HEK293 (cell line): ENCODE measurements around the gene CPNE5.

Source experiments
- CTCF ChIA-PET: fragments of 350-600 bp; formaldehyde crosslinking; extraction: SDS; loops from one replicate; lab custom pipeline; 2021; ENCODE audit warnings: antibody characterized with exemption; lab: Yijun Ruan, JAX
- POLR2A ChIA-PET: fragments of 300-600 bp; formaldehyde crosslinking; extraction: SDS; loops from one replicate; lab custom pipeline; 2020; ENCODE audit warnings: antibody characterized with exemption, inconsistent platforms; lab: Yijun Ruan, JAX
- H3K27ac ChIP-seq: fragments of 200-500 bp; sonication (Bioruptor generic); 2 replicates; pipeline ENCODE4 v1.5.1; 2014; ENCODE audit warnings: low read depth, low read length, control low read depth, inconsistent platforms; ENCODE audit errors: extremely low read depth
- H3K36me3 ChIP-seq, 2 experiments: fragments of 200-500 bp in 1 of 2; sonication (Bioruptor generic) in 1 of 2; 1 replicate in 1 of 2; 2 replicates in 1 of 2; pipeline ENCODE4 v1.5.1; 2014 to 2017; ENCODE audit warnings: inconsistent platforms in 2 of 2, low read length in 2 of 2; ENCODE audit not compliant: control insufficient read depth in 2 of 2, insufficient read depth in 1 of 2
- H3K4me1 ChIP-seq: fragments of 200-500 bp; sonication (Bioruptor generic); 2 replicates; pipeline ENCODE4 v1.5.1; 2014; ENCODE audit warnings: mild to moderate bottlenecking, low read length, inconsistent platforms; ENCODE audit not compliant: control insufficient read depth, insufficient read depth
- H3K4me3 ChIP-seq: 2 replicates; pipeline ENCODE4 v1.5.1; 2011; ENCODE audit warnings: low read depth, mild to moderate bottlenecking, control low read depth, low read length, moderate library complexity
- H3K9me3 ChIP-seq: fragments of 200-500 bp; sonication (Bioruptor generic); 2 replicates; pipeline ENCODE4 v1.5.1; 2014; ENCODE audit warnings: low read depth, low read length, inconsistent platforms; ENCODE audit not compliant: control insufficient read depth, insufficient read depth
- FEZF1 ChIP-seq: fragments of 450-650 bp; formaldehyde crosslinking; IDR thresholded peaks from 2 replicates; pipeline ENCODE4 v1.5.1; 2016; ENCODE audit warnings: missing biosample characterization, missing genetic modification characterization
- KLF1 ChIP-seq: fragments of 450-650 bp; formaldehyde crosslinking; IDR thresholded peaks from 2 replicates; pipeline ENCODE4 v1.5.1; 2016; ENCODE audit warnings: missing biosample characterization, missing genetic modification characterization
- KLF8 ChIP-seq: fragments of 450-650 bp; formaldehyde crosslinking; IDR thresholded peaks from 2 replicates; pipeline ENCODE4 v1.5.1; 2016; ENCODE audit warnings: missing biosample characterization, missing genetic modification characterization
- KLF9 ChIP-seq: fragments of 450-650 bp; formaldehyde crosslinking; IDR thresholded peaks from 2 replicates; pipeline ENCODE4 v1.5.1; 2016; ENCODE audit warnings: missing biosample characterization, missing genetic modification characterization, low read depth
- SETDB1 ChIP-seq: IDR thresholded peaks from one replicate; pipeline ENCODE4 v1.6.1; 2017; ENCODE audit warnings: mild to moderate bottlenecking, low read length, moderate library complexity, mixed read lengths; ENCODE audit not compliant: insufficient read length
- SP2 ChIP-seq: fragments of 450-650 bp; formaldehyde crosslinking; IDR thresholded peaks from 2 replicates; pipeline ENCODE4 v1.5.1; 2016; ENCODE audit warnings: missing biosample characterization, missing genetic modification characterization
- SP7 ChIP-seq: fragments of 450-650 bp; formaldehyde crosslinking; IDR thresholded peaks from 2 replicates; pipeline ENCODE4 v1.5.1; 2016; ENCODE audit warnings: missing biosample characterization, missing genetic modification characterization
- ZBTB21 ChIP-seq: fragments of 450-650 bp; formaldehyde crosslinking; IDR thresholded peaks from 2 replicates; pipeline ENCODE4 v1.5.1; 2017; ENCODE audit warnings: missing biosample characterization, missing genetic modification characterization
- ZFHX2 ChIP-seq: fragments of 450-650 bp; formaldehyde crosslinking; conservative IDR thresholded peaks from 2 replicates; pipeline ENCODE4 v1.5.1; 2016; ENCODE audit warnings: missing biosample characterization, missing genetic modification characterization
- ZNF10 ChIP-seq: fragments of 450-650 bp; formaldehyde crosslinking; IDR thresholded peaks from 2 replicates; pipeline ENCODE4 v1.5.1; 2017; ENCODE audit warnings: missing biosample characterization, missing genetic modification characterization
- ZNF169 ChIP-seq: fragments of 450-650 bp; formaldehyde crosslinking; IDR thresholded peaks from 2 replicates; pipeline ENCODE4 v1.5.1; 2016; ENCODE audit warnings: missing biosample characterization, missing genetic modification characterization
- ZNF223 ChIP-seq: fragments of 450-650 bp; formaldehyde crosslinking; IDR thresholded peaks from 2 replicates; pipeline ENCODE4 v1.5.1; 2016; ENCODE audit warnings: missing biosample characterization, missing genetic modification characterization
- ZNF24 ChIP-seq: fragments of 450-650 bp; formaldehyde crosslinking; IDR thresholded peaks from 2 replicates; pipeline ENCODE4 v1.5.1; 2016; ENCODE audit warnings: missing biosample characterization, missing genetic modification characterization
- ZNF335 ChIP-seq: fragments of 450-650 bp; formaldehyde crosslinking; conservative IDR thresholded peaks from 2 replicates; pipeline ENCODE4 v1.5.1; 2016; ENCODE audit warnings: missing biosample characterization, missing genetic modification characterization
- ZNF366 ChIP-seq: fragments of 450-650 bp; formaldehyde crosslinking; conservative IDR thresholded peaks from 2 replicates; pipeline ENCODE4 v1.5.1; 2016; ENCODE audit warnings: missing biosample characterization, missing genetic modification characterization
- ZNF394 ChIP-seq: fragments of 450-650 bp; formaldehyde crosslinking; IDR thresholded peaks from 2 replicates; pipeline ENCODE4 v1.5.1; 2016; ENCODE audit warnings: missing biosample characterization, missing genetic modification characterization, mild to moderate bottlenecking, moderate library complexity, borderline replicate concordance
- ZNF623 ChIP-seq: fragments of 450-650 bp; formaldehyde crosslinking; IDR thresholded peaks from 2 replicates; pipeline ENCODE4 v1.5.1; 2016; ENCODE audit warnings: missing biosample characterization, missing genetic modification characterization
- ZNF837 ChIP-seq: fragments of 450-650 bp; formaldehyde crosslinking; IDR thresholded peaks from 2 replicates; pipeline ENCODE4 v1.5.1; 2016; ENCODE audit warnings: missing biosample characterization, missing genetic modification characterization
- TF ChIP-seq, protein P1 (sequence below): fragments of 450-650 bp; formaldehyde crosslinking; IDR thresholded peaks from 2 replicates; pipeline ENCODE4 v1.5.1; 2016; ENCODE audit warnings: missing biosample characterization, missing genetic modification characterization
- TF ChIP-seq, protein P2 (sequence below): fragments of 450-650 bp; formaldehyde crosslinking; IDR thresholded peaks from 2 replicates; pipeline ENCODE4 v1.5.1; 2016; ENCODE audit warnings: missing biosample characterization, missing genetic modification characterization
- TF ChIP-seq, protein P3 (sequence below): fragments of 450-650 bp; formaldehyde crosslinking; IDR thresholded peaks from 2 replicates; pipeline ENCODE4 v1.5.1; 2016; ENCODE audit warnings: missing biosample characterization, missing genetic modification characterization
- TF ChIP-seq, protein P4 (sequence below): fragments of 450-650 bp; formaldehyde crosslinking; IDR thresholded peaks from 2 replicates; pipeline ENCODE4 v1.5.1; 2017; ENCODE audit warnings: missing biosample characterization, missing genetic modification characterization
- TF ChIP-seq, protein P5 (sequence below): fragments of 450-650 bp; formaldehyde crosslinking; IDR thresholded peaks from 2 replicates; pipeline ENCODE4 v1.5.1; 2016; ENCODE audit warnings: missing biosample characterization, missing genetic modification characterization
- TF ChIP-seq, protein P6 (sequence below): fragments of 450-650 bp; formaldehyde crosslinking; IDR thresholded peaks from 2 replicates; pipeline ENCODE4 v1.5.1; 2017; ENCODE audit warnings: missing biosample characterization, missing genetic modification characterization
- TF ChIP-seq, protein P7 (sequence below): fragments of 450-650 bp; formaldehyde crosslinking; IDR thresholded peaks from 2 replicates; pipeline ENCODE4 v1.5.1; 2016; ENCODE audit warnings: missing biosample characterization, missing genetic modification characterization

CPNE5 gene

DNA sequence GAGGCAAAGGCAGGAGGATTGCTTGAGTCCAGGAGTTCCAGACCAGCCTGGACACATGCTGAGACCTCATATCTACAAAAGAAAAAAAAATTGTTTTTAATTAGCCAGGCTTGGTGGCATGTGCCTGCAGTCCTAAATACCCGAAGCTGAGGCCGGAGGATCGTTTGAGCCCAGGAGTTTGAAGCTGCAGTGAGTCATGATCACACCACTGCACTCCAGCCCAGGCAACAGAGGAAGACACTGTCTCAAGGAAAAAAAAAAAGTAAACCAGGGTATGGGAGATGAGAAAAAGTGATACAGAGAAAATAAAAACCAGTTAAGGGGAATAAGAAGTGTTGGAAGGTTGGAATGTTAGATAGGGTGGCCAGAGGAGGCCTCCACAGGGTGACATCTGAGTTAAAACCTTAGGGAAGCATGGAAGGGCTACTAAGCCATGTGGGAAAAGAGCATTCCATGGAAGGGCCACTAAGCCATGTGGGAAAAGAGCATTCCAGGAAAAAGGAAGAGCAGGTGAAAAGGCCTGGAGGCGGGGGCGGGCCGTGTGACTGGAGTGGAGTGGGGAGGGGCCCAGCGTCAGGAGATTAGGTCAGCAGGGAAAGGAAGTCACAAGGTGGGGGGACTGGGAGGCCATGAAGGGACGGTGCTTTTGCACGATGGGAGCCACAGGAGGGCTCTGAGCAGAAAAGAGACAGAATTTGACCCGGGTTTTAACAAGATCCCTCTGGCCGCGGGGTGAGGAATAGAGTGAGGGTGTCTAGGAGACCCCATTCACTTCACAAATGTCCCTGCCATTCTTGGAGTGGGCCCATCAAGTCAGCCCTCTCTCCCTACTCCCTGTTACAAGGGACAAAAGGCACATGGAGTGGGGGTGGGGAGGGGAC, 18.3 kb downstream of the CPNE5 start:
- peak overlapping the region; percentile 51; the same call in 1 of the 2 replicates for H3K27ac ChIP-seq
- no peaks in the 10 kb centered on the region for H3K9me3 ChIP-seq
- peaks cover 4% of the 10 kb centered on the region for H3K4me1 ChIP-seq
- no peaks in the 10 kb centered on the region for H3K36me3 ChIP-seq
- no peak overlapping the region for H3K4me3 ChIP-seq
- CTCF ChIA-PET, result interaction anchor here (0.8 to 1.5 kb wide), 3 partner anchors 30 to 64 kb away, joined by 3 to 8 read pairs (median 4); partner anchors contain the start of gene C6orf89
- POLR2A ChIA-PET, result no interaction called here
- TF ChIP-seq KLF1 (tag by site-specific recombination), result peak; percentile 55
- TF ChIP-seq, protein P1, sequence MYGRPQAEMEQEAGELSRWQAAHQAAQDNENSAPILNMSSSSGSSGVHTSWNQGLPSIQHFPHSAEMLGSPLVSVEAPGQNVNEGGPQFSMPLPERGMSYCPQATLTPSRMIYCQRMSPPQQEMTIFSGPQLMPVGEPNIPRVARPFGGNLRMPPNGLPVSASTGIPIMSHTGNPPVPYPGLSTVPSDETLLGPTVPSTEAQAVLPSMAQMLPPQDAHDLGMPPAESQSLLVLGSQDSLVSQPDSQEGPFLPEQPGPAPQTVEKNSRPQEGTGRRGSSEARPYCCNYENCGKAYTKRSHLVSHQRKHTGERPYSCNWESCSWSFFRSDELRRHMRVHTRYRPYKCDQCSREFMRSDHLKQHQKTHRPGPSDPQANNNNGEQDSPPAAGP (tag by site-specific recombination), result peak; percentile 32; the same call in 1 of the 2 replicates
- TF ChIP-seq ZNF10 (tag by site-specific recombination), result 0 out of 2 replicates have a peak, but pooled peaks have one; percentile 38
- no peak for TF ChIP-seq ZNF169 (tag by site-specific recombination)
- TF ChIP-seq, protein P2, sequence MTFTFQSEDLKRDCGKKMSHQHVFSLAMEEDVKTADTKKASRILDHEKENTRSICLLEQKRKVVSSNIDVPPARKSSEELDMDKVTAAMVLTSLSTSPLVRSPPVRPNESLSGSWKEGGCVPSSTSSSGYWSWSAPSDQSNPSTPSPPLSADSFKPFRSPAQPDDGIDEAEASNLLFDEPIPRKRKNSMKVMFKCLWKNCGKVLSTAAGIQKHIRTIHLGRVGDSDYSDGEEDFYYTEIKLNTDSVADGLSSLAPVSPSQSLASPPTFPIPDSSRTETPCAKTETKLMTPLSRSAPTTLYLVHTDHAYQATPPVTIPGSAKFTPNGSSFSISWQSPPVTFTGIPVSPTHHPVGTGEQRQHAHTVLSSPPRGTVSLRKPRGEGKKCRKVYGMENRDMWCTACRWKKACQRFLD (tag by site-specific recombination), result no peak
- TF ChIP-seq, protein P3, sequence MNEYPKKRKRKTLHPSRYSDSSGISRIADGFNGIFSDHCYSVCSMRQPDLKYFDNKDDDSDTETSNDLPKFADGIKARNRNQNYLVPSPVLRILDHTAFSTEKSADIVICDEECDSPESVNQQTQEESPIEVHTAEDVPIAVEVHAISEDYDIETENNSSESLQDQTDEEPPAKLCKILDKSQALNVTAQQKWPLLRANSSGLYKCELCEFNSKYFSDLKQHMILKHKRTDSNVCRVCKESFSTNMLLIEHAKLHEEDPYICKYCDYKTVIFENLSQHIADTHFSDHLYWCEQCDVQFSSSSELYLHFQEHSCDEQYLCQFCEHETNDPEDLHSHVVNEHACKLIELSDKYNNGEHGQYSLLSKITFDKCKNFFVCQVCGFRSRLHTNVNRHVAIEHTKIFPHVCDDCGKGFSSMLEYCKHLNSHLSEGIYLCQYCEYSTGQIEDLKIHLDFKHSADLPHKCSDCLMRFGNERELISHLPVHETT (tag by site-specific recombination), result peak; percentile 49; the same call in 1 of the 2 replicates
- no peak for TF ChIP-seq ZNF837
- peak; percentile 52 for TF ChIP-seq SP2 (tag by site-specific recombination)
- TF ChIP-seq ZNF223 (tag by site-specific recombination), result no peak
- TF ChIP-seq, protein P4, sequence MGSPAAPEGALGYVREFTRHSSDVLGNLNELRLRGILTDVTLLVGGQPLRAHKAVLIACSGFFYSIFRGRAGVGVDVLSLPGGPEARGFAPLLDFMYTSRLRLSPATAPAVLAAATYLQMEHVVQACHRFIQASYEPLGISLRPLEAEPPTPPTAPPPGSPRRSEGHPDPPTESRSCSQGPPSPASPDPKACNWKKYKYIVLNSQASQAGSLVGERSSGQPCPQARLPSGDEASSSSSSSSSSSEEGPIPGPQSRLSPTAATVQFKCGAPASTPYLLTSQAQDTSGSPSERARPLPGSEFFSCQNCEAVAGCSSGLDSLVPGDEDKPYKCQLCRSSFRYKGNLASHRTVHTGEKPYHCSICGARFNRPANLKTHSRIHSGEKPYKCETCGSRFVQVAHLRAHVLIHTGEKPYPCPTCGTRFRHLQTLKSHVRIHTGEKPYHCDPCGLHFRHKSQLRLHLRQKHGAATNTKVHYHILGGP (tag by site-specific recombination), result peak; percentile 65
- TF ChIP-seq ZNF366 (tag by site-specific recombination), result peak; percentile 70
- TF ChIP-seq KLF8 (tag by site-specific recombination), result 0 out of 2 replicates have a peak, but pooled peaks have one; percentile 10
- peak; percentile 61; the same call in 1 of the 2 replicates for TF ChIP-seq KLF9
- no peak for TF ChIP-seq ZNF623
- TF ChIP-seq SP7, result peak; percentile 85
- TF ChIP-seq, protein P5, sequence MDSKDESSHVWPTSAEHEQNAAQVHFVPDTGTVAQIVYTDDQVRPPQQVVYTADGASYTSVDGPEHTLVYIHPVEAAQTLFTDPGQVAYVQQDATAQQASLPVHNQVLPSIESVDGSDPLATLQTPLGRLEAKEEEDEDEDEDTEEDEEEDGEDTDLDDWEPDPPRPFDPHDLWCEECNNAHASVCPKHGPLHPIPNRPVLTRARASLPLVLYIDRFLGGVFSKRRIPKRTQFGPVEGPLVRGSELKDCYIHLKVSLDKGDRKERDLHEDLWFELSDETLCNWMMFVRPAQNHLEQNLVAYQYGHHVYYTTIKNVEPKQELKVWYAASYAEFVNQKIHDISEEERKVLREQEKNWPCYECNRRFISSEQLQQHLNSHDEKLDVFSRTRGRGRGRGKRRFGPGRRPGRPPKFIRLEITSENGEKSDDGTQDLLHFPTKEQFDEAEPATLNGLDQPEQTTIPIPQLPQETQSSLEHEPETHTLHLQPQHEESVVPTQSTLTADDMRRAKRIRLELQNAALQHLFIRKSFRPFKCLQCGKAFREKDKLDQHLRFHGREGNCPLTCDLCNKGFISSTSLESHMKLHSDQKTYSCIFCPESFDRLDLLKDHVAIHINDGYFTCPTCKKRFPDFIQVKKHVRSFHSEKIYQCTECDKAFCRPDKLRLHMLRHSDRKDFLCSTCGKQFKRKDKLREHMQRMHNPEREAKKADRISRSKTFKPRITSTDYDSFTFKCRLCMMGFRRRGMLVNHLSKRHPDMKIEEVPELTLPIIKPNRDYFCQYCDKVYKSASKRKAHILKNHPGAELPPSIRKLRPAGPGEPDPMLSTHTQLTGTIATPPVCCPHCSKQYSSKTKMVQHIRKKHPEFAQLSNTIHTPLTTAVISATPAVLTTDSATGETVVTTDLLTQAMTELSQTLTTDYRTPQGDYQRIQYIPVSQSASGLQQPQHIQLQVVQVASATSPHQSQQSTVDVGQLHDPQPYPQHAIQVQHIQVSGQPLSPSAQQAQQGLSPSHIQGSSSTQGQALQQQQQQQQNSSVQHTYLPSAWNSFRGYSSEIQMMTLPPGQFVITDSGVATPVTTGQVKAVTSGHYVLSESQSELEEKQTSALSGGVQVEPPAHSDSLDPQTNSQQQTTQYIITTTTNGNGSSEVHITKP (tag by site-specific recombination), result peak; percentile 55
- TF ChIP-seq ZNF335, result peak; percentile 69
- TF ChIP-seq FEZF1 (tag by site-specific recombination), result peak; percentile 83
- peak; percentile 15 for TF ChIP-seq SETDB1
- 0 out of 2 replicates have a peak, but pooled peaks have one; percentile 36 for TF ChIP-seq ZNF24 (tag by site-specific recombination)
- peak; percentile 41; the same call in 1 of the 2 replicates for TF ChIP-seq ZFHX2
- TF ChIP-seq, protein P6, sequence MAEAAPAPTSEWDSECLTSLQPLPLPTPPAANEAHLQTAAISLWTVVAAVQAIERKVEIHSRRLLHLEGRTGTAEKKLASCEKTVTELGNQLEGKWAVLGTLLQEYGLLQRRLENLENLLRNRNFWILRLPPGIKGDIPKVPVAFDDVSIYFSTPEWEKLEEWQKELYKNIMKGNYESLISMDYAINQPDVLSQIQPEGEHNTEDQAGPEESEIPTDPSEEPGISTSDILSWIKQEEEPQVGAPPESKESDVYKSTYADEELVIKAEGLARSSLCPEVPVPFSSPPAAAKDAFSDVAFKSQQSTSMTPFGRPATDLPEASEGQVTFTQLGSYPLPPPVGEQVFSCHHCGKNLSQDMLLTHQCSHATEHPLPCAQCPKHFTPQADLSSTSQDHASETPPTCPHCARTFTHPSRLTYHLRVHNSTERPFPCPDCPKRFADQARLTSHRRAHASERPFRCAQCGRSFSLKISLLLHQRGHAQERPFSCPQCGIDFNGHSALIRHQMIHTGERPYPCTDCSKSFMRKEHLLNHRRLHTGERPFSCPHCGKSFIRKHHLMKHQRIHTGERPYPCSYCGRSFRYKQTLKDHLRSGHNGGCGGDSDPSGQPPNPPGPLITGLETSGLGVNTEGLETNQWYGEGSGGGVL (tag by site-specific recombination), result peak; percentile 65
- TF ChIP-seq ZBTB21 (tag by site-specific recombination), result peak; percentile 40; the same call in 1 of the 2 replicates
- TF ChIP-seq, protein P7, sequence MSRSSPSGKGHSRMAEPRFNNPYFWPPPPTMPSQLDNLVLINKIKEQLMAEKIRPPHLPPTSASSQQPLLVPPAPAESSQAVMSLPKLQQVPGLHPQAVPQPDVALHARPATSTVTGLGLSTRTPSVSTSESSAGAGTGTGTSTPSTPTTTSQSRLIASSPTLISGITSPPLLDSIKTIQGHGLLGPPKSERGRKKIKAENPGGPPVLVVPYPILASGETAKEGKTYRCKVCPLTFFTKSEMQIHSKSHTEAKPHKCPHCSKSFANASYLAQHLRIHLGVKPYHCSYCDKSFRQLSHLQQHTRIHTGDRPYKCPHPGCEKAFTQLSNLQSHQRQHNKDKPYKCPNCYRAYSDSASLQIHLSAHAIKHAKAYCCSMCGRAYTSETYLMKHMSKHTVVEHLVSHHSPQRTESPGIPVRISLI (tag by site-specific recombination), result peak; percentile 87
- TF ChIP-seq ZNF394 (tag by site-specific recombination), result 0 out of 2 replicates have a peak, but pooled peaks have one; percentile 11
